NK-92 treated with Interleukin-12 subunit alpha and Interleukin-12 subunit beta, amount 100 ng/mL, for 24 hours (cell line): ENCODE measurements around the gene GRIN3B.
"Not testable (repeated sequence)": the region's sequence is repeated elsewhere in the genome, so short reads cannot be mapped to it uniquely, and the experiment has no call there.

Experiments
- DNase-seq: peaks from one replicate; lab custom pipeline; 2025; lab: John Stamatoyannopoulos, UW

The GRIN3B gene

DNA sequence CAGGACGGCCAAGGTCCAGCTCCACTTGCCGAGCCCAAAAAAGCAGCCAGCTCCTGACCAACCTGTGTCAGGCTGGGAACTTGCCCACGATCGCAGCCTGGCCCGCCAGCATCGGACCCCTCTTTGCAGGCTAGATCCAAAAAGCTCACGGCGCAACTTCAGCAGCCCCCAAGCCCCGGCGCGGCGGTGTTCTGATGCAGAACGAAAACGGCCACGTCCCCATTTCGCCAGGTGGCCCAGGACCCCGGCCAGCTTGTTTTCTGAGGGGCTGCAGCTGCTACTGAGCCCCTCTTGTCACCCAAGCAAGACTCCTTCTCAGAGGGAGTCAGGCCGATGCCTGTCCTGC lies 19.4 kb downstream of the GRIN3B start:
- DNase-seq = no peak

DNA sequence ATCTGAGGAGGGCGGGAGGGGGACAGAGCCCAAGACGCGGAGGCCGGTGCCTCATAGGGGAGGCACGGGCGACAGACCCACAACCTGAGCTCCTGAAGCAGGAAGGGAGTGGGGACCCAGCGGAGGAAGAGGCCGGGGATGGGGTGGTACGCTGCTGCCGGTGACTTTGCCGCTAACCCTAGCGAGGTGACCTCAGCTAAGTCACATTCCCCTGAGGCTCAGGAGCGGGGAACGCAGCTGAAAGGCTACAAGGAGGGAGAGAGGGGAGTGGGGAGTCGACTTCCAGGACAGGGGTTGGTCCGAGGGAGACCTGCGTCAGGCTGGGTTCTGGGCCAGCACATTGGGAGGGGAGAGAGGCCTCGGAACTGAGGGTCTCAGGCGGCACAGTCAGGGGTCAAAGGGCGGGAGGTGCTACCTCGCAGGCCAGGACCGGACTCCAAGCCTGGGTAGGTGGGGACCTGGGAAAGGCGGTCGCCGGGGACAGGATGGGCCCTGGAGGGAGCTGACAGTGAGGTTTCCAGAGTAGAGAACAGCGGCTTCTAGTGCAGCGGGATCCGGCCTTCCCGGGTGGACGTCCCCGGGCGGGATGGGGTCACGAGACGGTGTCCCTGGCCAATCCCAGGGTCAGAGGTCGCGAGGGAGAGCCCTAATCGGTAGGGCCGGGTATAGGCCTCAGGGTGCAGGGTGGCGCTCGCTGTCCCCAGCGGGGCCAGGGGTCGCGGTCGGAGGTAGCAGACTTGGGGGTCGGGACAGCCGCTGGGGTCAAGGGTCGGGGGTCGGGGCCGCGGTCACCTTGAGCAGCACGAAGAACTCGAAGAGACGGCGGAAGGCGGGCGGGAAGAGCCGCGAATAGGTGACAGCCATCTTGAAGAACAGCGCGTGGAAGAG lies 20.0 kb downstream of the GRIN3B start:
- no peak for DNase-seq

DNA sequence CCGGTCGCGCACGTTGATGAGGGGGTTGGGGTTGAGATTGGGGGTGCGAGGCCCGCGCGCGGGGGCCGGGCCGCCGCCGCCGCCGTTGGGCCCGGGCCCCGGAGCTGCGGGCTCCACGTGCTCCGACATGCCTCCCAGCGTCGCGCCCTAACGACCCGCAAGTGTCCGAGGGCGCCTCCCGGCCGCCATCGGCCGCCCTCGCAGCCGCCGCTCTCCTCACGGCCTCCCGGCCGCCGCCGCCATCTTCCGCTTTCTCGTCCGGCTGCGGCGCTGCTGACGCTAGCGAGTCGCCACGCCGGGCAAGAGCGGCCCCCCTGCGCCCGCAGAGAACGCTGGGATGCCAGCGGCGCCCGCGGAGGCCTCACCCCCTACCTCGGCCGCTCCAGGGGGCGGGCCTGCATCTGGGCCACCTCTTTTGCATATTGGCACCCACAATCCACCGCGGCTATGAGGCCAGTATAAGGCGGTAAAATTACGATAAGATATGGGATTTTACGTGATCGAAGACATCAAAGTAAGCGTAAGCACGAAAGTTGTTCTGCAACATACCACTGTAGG lies 20.7 kb downstream of the GRIN3B start, which contains the start of gene TMEM259:
Gene TMEM259, minus strand, starts transcription at position 256 of the 558 bp plus-strand sequence. Its CDS starts 127 bp downstream, at position 129.
- DNase-seq = peak; percentile 96

DNA sequence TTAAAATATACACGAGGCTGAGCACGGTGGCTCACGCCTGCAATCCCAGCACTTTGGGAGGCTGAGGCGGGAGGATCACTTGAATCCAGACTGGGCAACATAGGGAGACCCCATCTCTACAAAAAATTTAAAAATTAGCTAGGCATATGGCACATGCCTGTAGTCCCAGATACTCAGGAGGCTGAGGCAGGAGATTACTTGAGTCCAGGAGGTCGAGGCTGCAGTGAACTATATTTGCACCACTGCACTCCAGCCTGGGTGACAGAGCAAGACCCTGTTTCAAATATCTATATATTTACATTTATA lies 23.6 kb downstream of the GRIN3B start:
- not testable (repeated sequence) for DNase-seq

DNA sequence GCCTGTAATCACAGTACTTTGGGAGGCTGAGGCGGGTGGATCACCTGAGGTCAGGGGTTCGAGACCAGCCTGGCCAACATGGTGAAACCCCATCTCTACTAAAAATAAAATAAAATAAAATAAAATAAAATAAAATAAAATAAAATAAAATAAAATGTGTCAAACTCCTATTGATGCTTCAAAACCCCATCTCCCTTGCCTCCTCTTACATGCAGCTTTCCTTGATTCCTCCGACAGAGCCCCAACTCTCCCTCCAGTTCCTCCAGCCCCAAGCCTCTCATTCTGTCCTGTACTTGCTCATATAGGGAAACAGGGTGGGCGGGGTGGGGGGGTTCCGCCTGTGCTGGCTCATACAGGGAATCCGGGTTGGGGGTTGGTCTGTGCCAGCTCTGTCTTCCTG lies 24.9 kb downstream of the GRIN3B start:
- not testable (repeated sequence) for DNase-seq

DNA sequence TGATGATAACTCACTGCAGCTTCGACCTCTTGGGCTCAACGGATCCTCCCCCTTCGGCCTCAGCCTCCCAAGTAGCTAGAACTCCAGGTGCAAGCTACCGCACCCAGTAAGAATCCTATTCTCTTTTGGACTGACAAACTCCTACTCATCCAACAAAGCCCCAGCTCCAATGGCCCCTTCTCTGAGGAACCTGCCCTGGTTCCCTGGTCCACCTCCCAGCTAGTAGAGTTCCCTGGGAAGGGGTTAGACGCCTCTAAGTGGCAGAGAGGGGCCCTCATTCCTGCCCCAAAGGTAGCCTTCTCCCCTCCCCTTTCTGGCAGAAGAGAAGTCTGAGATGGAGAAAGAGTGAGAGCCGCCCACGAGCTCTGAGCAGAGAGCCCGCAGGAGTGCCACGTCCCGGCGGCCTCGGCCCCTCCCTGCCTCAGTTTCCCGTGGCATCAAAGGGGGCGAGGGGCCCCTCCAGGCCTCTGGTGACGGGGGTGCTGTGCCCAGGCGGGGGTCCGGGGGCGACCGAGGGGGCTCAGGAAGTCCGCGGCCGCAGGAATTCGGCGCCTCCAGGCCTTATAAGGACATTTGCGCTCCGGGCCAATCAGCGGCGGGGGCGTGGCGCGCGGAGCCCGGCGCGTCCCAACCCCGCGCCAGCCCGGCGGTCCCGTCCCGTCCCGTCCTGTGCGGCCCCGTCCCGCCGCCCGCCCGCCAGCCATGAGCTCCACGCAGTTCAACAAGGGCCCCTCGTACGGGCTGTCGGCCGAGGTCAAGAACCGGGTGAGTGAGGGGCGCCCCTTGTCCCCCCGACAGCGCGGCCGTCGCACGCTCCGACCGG lies 26.0 kb downstream of the GRIN3B start, which contains the start of gene CNN2:
Gene CNN2, plus strand, starts transcription at position 649 of the 823 bp plus-strand sequence. Its CDS starts 54 bp downstream, at position 703.
- peak; percentile 66 for DNase-seq

DNA sequence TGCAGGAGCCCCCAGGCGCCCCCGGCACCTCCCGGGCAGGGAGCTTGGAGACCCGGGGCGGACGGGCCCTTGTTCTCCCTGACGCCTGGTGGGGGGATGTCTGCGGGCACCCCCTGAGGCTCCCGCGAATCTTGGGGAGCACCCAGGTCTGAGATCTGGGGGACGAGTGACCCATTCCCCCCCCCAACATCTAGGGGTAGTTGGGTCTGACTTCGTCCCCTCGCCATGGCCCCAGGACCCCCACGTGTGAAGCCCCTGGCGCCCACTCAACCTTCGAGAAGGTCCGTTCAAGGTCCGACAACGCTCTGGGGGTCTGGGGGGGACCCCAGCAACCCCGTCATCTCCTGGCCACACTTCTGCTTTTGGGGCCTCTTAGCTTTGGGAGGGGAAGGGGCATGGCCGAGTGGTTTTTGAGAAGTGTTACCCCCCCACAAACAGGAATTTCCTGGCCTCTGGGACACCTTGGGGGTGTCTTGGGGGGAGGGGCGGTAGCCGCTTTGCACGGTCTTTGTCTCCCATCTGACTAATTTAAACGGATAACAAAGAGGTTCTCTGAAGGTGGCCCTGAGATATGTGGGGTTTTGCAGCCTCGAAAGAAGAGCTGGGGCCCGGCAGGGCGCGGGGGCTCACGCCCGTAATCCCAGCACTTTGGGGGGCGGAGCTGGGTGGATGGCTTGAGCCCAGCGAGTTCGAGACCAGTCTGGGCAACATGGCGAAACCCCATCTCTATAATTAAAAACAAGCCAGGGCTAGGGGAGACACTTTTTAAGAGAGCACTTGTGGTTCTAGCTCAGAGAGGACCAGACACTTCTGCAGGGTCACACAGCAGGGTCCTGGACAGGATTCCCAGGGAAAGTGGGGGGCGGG lies 26.8 kb downstream of the GRIN3B start:
- no peak for DNase-seq

DNA sequence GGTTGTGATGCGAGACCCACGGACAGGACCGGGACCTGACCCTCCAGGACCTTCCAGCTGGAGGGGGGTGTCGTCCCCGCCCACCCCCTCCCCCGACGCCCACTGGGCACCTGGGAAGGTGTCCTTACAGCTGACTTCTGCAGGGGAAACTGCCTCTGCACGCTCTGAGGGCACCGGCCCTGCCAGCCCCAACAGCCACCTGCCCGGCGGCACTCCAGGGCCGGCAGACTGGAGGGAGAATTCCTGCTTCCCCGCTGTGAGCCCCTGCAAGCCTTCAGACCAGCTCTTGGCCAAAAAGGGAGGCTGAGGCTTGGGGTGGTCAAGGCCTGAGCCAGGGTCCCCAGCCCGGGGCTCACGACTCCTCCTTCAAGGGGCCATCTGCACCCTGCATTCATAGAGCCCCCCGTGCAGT lies 27.4 kb downstream of the GRIN3B start:
- no peak for DNase-seq

DNA sequence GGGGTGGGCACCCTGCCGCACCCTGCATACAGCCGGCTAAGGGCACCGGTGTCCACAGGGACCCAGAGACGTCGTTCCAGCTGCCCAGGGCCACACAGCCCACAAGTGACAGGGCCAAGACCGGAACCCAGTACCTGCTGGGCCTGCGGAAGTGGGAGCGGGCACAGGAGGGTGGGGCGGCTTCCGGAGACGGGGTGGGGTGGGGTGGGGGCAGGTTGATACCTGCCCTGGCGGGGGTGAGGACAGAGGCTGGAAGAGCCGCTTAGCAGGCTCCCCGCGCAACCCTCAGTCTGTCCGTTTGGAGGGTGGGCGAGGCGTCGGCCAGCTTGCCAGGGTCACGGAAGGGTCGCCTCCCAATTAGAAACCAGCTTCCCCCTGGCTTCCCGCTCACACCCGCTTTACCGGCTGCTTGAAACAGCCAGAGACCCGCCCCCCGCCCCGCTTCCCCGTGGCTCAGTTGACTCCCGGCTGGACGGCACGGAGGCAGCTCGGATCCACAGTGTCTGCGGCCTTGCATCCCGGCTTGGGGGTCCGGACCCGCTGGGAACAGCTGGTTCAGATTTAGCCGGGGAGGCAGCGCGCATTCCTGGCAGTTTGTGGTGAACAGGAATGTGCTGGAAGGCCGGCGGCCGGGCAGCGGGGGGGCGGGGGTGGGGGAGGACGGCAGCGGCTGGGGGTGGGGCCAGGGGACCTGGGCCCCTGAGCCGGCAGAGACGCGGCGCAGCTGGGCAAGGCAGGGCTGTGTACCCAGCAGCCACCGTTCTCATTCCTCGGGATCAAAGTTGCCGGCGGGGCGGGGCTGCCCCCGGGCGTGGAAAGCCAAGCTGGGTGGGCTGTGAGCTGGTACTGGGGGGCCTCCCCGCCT lies 28.1 kb downstream of the GRIN3B start:
- DNase-seq = peak; percentile 76

DNA sequence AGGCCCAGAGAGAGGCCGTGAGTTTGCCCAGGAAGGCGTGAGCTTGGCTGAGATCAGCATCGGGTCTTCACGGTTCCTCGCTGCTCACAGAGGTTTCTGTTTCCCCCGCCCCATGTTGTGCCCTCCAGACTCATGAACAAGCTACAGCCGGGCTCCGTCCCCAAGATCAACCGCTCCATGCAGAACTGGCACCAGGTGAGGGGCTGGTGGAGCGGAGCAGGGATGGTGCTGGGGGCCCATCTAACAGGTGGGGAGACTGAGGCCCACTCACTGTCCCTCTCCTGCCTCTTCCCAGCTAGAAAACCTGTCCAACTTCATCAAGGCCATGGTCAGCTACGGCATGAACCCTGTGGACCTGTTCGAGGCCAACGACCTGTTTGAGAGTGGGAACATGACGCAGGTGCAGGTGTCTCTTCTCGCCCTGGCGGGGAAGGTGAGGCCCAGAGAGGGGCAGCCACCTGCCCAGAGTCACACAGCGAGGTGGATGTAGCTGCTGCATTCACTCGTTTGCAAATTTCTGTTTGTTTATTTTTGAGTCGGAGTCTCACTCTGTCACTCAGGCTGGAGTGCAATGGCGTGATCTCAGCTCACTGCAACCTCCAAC lies 32.1 kb downstream of the GRIN3B start:
- no peak for DNase-seq

DNA sequence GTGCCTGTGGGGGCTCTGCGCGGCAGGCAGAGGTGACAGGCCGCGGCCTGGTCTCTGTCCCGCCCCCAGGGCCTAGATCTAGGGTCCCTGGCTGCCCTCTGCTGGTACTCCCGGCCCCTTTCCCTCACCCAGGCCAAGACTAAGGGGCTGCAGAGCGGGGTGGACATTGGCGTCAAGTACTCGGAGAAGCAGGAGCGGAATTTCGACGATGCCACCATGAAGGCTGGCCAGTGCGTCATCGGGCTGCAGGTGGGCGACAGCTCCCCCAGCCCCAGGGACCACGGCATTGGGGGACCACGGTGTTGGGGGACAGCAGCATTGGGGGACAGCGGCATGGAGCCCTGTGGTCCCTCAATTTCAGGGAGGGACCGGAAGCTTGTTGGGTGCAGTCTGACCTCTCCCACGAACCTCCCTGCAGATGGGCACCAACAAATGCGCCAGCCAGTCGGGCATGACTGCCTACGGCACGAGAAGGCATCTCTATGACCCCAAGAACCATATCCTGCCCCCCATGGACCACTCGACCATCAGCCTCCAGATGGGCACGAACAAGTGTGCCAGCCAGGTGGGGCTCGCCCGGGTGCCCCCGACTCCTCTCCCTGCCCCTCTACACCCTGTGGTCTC lies 35.9 kb downstream of the GRIN3B start:
- DNase-seq = no peak

DNA sequence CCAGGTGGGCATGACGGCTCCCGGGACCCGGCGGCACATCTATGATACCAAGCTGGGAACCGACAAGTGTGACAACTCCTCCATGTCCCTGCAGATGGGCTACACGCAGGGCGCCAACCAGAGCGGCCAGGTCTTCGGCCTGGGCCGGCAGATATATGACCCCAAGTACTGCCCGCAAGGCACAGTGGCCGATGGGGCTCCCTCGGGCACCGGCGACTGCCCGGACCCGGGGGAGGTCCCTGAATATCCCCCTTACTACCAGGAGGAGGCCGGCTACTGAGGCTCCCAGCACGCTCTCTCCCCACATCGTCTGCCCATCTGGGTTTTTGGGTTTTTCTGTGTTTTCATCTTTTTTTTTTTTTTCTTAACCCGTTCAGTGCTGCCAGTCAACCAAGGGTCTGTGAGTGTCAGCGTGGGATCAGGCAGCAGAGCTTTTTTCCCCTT lies 37.4 kb downstream of the GRIN3B start:
- DNase-seq = no peak

DNA sequence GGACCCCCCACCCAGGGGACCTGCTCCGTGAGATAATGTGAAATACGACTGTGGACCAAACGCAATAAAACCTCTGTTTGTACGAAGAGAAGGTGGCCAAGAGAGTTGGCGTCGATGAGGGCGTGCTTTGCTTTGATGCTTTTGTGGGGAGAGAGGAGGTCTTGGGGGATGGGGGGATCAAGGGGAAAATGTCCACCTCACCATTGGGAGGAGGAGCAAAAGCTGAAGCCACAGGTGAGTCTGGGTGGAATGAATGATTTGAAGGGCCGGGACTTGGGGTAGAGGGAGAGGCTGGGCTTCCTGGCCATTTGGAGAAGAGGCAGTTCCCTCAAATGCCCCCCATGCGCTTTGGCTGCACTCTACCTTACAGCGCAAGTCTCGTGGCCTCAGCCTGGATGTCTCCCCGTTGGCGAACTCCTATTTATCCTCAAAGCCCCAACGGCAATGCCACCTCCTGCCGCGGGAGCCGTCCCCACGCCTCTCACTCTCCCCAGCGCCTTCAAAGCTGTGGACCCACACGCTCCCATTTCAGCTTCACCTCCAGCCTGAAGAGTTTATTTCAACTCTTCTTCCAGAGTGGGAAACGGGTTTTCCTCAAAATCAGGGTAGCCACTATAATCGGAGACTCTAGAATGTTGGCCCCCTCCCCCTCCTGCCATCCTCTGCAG lies 38.9 kb downstream of the GRIN3B start:
- DNase-seq = no peak

DNA sequence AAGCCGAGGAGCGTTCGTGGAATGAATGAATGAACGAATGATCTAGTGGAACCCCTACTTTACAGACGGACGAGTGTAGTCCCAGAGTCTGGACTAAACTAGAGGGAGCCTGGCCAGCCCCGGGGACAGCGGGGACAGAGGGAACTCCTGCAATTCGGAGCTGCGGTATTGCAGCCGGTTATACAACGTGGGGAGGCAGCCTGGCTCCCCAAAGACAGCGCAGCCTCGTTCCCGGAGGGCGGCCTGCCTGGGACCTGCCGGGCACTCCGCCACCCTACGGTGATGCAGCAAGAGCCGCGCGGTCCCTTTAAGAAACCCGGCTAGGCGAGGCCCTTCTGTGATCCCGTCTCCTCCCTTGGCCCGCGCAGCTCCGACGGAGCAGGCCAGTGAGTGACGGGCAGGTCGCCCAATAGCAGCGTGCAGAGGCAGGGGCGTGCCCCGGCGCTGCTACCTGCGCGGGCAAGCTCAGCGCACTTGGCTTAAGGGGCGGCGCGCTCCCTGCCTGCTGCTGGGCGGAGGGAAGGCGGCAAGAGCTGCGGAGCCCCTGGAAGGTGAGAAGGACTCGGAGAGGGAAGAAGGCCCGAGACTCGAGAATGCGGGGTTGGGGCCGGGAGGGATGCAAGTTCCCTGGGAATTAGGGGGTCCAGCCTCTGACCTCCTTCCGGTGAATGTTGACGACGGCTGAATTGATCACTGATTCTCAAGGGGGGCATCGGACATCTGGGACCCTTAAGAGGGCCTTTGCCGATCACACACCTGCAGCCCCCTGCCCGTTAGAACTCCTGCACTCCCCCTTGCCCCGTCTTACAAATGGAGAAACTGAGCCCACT lies 39.6 kb downstream of the GRIN3B start, which contains the start of gene ABCA7:
Gene ABCA7, plus strand, starts transcription at position 462 of the 830 bp plus-strand sequence. CDS start 1,255 bp downstream, outside the sequence.
- peak; percentile 97 for DNase-seq

DNA sequence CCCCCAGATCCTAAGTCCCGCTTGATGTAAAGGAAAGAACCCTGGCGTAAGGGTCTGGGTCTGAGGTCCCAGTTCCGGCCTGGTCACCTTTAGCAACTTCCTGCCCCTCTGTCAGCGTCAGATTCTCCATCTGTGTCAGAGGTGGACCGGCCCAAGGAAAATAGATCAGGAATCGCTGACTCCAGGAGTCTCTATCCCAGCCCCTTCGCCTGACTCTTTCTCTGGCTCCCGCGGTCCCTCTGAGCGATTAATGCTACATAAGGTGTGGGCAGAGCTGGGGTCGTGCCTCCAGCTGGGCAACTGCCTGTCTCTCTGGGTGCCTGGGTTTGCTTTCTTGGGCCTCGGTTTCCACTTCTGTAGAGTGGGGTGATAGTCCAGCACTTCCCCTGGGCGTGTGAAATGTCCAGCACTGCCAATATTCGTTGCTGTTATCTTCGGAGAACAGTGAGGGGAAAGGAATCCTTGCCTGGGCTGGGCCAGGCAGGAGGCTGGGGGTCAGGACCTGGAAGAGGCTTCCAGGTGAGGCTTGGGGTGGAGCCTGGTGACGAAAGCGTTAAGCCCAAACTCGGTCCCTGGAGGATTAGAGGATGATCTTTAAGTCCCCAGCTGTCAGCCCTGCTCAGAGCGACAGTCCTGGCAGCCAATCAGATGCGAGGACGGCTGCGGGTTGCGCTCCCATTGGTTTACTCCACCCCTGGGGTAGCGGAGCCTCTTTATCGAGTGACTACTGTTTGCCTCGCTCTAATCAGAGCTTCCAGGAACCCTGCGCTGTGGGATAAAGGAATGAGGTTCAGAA lies 40.5 kb downstream of the GRIN3B start:
- peak; percentile 52 for DNase-seq

DNA sequence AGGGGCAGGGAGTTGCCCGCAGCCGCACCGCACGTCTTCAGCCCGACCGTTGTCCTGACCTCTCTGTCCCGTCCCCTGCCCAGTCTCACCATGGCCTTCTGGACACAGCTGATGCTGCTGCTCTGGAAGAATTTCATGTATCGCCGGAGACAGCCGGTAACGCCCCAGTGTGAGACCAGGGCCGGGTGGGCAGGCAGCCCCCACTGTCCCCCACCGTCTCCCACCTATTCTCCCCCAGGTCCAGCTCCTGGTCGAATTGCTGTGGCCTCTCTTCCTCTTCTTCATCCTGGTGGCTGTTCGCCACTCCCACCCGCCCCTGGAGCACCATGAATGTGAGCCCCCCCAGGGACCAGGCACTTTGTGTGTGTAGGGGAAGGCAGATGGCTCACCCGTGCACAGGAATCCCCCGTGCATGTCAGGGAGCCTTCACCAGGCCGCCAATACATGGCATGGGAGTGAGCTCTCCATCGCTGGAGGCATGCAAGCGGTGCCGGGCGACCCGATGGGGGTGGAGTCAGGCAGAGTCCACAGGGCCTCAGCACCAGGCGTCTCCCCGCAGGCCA lies 41.1 kb downstream of the GRIN3B start:
- no peak for DNase-seq
